Transverse colon (tissue), 4 donors: ENCODE data around the gene VENTX. TPM values are rescaled to one million over a fixed set of nuclear protein-coding genes. Genes with fewer than 3 reads are reported as not detected.

ENCODE experiments used
- DNase-seq: peaks from one replicate; pipeline ENCODE4 v3.0.0-alpha.2; 2019
- H3K27ac ChIP-seq, 4 donors: fragments of 200-600 bp; sonication (generic); 2 replicates each; pipeline ENCODE4 v1.5.1; 2016 to 2018; ENCODE audit warnings: inconsistent platforms in 4 of 4
- H3K27me3 ChIP-seq: fragments of 200-600 bp; sonication (generic); 2 replicates; pipeline ENCODE4 v1.5.1; 2017; ENCODE audit warnings: inconsistent platforms
- H3K36me3 ChIP-seq, 4 donors: fragments of 200-600 bp; sonication (generic); 2 replicates each; pipeline ENCODE4 v1.5.1; 2017 to 2019; ENCODE audit warnings: inconsistent platforms in 4 of 4
- H3K4me1 ChIP-seq, 4 donors: fragments of 200-600 bp; sonication (generic); 2 replicates each; pipeline ENCODE4 v1.5.1; 2017 to 2020; ENCODE audit warnings: inconsistent platforms in 4 of 4
- H3K4me3 ChIP-seq, 4 donors: fragments of 200-600 bp; sonication (generic); 1 replicate in 1 of 4; 2 replicates in 3 of 4; pipeline versions ENCODE4 v1.5.1 to v1.6.1; 2017 to 2019; ENCODE audit warnings: inconsistent platforms in 4 of 4
- H3K9me3 ChIP-seq, 2 donors: fragments of 200-600 bp; sonication (generic); 2 replicates each; pipeline ENCODE4 v1.5.1; 2017 to 2019; ENCODE audit warnings: inconsistent platforms in 2 of 2
- EP300 ChIP-seq: sonication (generic); formaldehyde crosslinking; IDR thresholded peaks from one replicate; pipeline ENCODE4 v1.6.1; 2017; ENCODE audit warnings: antibody characterized with exemption, low read depth
- POLR2A ChIP-seq: fragments of 450-650 bp; IDR thresholded peaks from one replicate; pipeline ENCODE4 v1.6.1; 2016; ENCODE audit warnings: antibody characterized with exemption, mild to moderate bottlenecking, moderate library complexity
- POLR2AphosphoS5 ChIP-seq, 3 donors: sonication (generic); formaldehyde crosslinking; IDR thresholded peaks; one replicate each; pipeline ENCODE4 v1.6.1; 2016; ENCODE audit warnings: antibody characterized with exemption in 3 of 3
- WGBS, 2 donors: methylation state at CpG; one replicate each; pipeline ENCODE4 v1.1.5; 2018; ENCODE audit warnings: low coverage in 1 of 2; 5-methylcytosine and 5-hydroxymethylcytosine counted together
- in situ Hi-C, 4 donors: fragments of 200-750 bp; cut with MboI; loops; one replicate each; pipeline versions ENCODE4 v1.15.0 to v1.15.1; 2017; ENCODE audit warnings: low sequenced_read_pairs in 3 of 4, low pct_ligation_motif_present in 1 of 4, low pct_unique_long_range_greater_than_20kb in 1 of 4
- intact Hi-C: fragments of 100-400 bp; cut with DNase I; formaldehyde crosslinking; loops from one replicate; pipeline ENCODE4 v1.15.1; 2023; ENCODE audit warnings: low total_unique reads
- total RNA-seq, 4 donors: library from RNA; depleted of rRNA; stranded (reverse); fragments of >200 nt; gene quantifications; one replicate each; pipeline ENCODE4 v1.1.0, GENCODE V29; 2016
- TF ChIP-seq, protein P1 (sequence below), 5 experiments: fragments of 200-600 bp in 3 of 5; fragments of 450-650 bp in 2 of 5; sonication (generic) in 3 of 5; IDR thresholded peaks; 1 replicate in 2 of 5; 2 replicates in 3 of 5; pipeline ENCODE4 v1.5.1; 2016 to 2017; ENCODE audit warnings: antibody characterized with exemption in 5 of 5, inconsistent platforms in 3 of 5, mild to moderate bottlenecking in 2 of 5, moderate library complexity in 1 of 5

The VENTX gene
- total RNA-seq, 4 donors from 2014 or later = 0.27 to 0.48 TPM; not detected in 2

DNA sequence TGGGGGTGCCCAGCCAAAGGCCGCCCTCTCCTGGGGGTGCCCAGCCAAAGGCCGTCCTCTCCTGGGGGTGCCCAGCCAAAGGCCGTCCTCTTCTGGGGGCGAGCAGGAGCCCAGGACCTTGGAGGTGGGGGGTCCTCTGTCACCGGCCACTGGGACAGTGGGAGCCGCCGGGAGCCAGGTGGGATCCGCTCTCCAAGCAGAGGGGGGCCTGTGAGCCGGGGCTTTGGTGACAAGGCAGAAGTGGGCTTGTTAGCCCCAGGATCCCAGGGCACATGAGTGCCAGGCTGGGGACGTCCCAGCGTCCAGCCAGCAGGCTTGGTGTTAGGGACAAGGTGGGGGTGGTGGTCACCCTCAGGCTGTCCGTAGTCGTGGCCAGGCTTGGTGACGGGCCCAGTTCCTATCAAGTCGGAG lies 37.0 kb upstream of the VENTX start:
- peaks cover 7% of the 10 kb centered on the region for H3K27me3 ChIP-seq
- DNase-seq = no peak
- WGBS, 2 donors = 88% methylated on average over 12 of the region's 15 CpGs; no CpG with 5 or more reads in 1 of the 2 donors
- H3K36me3 ChIP-seq = no peaks in the 10 kb centered on the region
- in situ Hi-C loops = no loop called here
- no peak overlapping the region for H3K4me3 ChIP-seq
- TF ChIP-seq EP300 (no peak), POLR2AphosphoS5 (IDR thresholded peaks at IDR 0.05) (no peak), POLR2A (no peak)
- TF ChIP-seq, protein P1, sequence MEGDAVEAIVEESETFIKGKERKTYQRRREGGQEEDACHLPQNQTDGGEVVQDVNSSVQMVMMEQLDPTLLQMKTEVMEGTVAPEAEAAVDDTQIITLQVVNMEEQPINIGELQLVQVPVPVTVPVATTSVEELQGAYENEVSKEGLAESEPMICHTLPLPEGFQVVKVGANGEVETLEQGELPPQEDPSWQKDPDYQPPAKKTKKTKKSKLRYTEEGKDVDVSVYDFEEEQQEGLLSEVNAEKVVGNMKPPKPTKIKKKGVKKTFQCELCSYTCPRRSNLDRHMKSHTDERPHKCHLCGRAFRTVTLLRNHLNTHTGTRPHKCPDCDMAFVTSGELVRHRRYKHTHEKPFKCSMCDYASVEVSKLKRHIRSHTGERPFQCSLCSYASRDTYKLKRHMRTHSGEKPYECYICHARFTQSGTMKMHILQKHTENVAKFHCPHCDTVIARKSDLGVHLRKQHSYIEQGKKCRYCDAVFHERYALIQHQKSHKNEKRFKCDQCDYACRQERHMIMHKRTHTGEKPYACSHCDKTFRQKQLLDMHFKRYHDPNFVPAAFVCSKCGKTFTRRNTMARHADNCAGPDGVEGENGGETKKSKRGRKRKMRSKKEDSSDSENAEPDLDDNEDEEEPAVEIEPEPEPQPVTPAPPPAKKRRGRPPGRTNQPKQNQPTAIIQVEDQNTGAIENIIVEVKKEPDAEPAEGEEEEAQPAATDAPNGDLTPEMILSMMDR (IDR thresholded peaks at IDR 0.05) = no peak
- no peak overlapping the region for H3K27ac ChIP-seq
- H3K9me3 ChIP-seq = no peaks in the 10 kb centered on the region
- intact Hi-C loops = no loop called here
- H3K4me1 ChIP-seq = no peaks in the 10 kb centered on the region

GRCh38 chr10:133201151-133201947 lies 36.3 kb upstream of the VENTX start:
- no peak for TF ChIP-seq POLR2A
- TF ChIP-seq EP300 = no peak
- TF ChIP-seq, protein P1 (IDR thresholded peaks at IDR 0.05) = no peak
- no peak for TF ChIP-seq POLR2AphosphoS5 (IDR thresholded peaks at IDR 0.05)
- Histone ChIP-seq H3K27me3 (peaks cover 7% of the 10 kb centered on the region), H3K4me1 (no peaks in the 10 kb centered on the region), H3K4me3 (no peak overlapping the region), H3K36me3 (no peaks in the 10 kb centered on the region), H3K27ac (no peak overlapping the region), H3K9me3 (no peaks in the 10 kb centered on the region)
- intact Hi-C loops (no loop called here), in situ Hi-C loops (no loop called here)
- DNase-seq = no peak
- 60 to 83% methylated on average over 1 to 55 of the region's 57 CpGs for WGBS, 2 donors

- H3K9me3 ChIP-seq = no peaks in the 10 kb centered on the region
- intact Hi-C loops = no loop called here
- no peaks in the 10 kb centered on the region for H3K36me3 ChIP-seq
- 69 to 80% methylated on average over 3 to 25 of the region's 29 CpGs for WGBS, 2 donors
- H3K4me3 ChIP-seq = no peak overlapping the region
- in situ Hi-C loops = no loop called here
- H3K27me3 ChIP-seq = peaks cover 7% of the 10 kb centered on the region
- TF ChIP-seq POLR2A (no peak), POLR2AphosphoS5 (IDR thresholded peaks at IDR 0.05) (no peak), EP300 (no peak)
- TF ChIP-seq, protein P1 (IDR thresholded peaks at IDR 0.05) = no peak
- H3K4me1 ChIP-seq = no peaks in the 10 kb centered on the region
- no peak for DNase-seq
- H3K27ac ChIP-seq = no peak overlapping the region
Measured at GRCh38 chr10:133201948-133202725, 35.5 kb upstream of the VENTX start.
